HUDEP-2 (cell line): ENCODE results near the gene VEZT.
"Not testable (repeated sequence)": the region's sequence is repeated elsewhere in the genome, so short reads cannot be mapped to it uniquely, and the experiment has no call there.

Experiments
- DNase-seq, 76 experiments: peaks; one replicate each; lab custom pipeline; 2025; ENCODE audit not compliant: unreplicated experiment in 76 of 76; lab: John Stamatoyannopoulos, UW

VEZT gene

GRCh38 chr12:95312656-95313055 lies 95.0 kb downstream of the VEZT start:
- no peak for DNase-seq

GRCh38 chr12:95314756-95315155 lies 97.1 kb downstream of the VEZT start:
- not testable (repeated sequence) for DNase-seq

- no peak for DNase-seq
Measured at GRCh38 chr12:95316798-95317197, 99.2 kb downstream of the VEZT start.

GRCh38 chr12:95318071-95318545 lies 100.5 kb downstream of the VEZT start:
- DNase-seq: no peak

- no peak for DNase-seq
Measured at GRCh38 chr12:95319694-95320331, 102.2 kb downstream of the VEZT start.

- no peak for DNase-seq
Measured at GRCh38 chr12:95321516-95322246, 104.1 kb downstream of the VEZT start.

GRCh38 chr12:95322326-95322725 lies 104.7 kb downstream of the VEZT start:
- DNase-seq: no peak

GRCh38 chr12:95323212-95323611 lies 105.6 kb downstream of the VEZT start:
- DNase-seq: no peak

GRCh38 chr12:95324246-95324645 lies 106.6 kb downstream of the VEZT start:
- not testable (repeated sequence) for DNase-seq

GRCh38 chr12:95325501-95325900 lies 107.9 kb downstream of the VEZT start:
- no peak for DNase-seq

GRCh38 chr12:95326445-95326844 lies 108.8 kb downstream of the VEZT start:
- DNase-seq: no peak

- DNase-seq: no peak
Measured at GRCh38 chr12:95326855-95327254, 109.2 kb downstream of the VEZT start.

- DNase-seq: no peak
Measured at GRCh38 chr12:95328708-95329107, 111.1 kb downstream of the VEZT start.

GRCh38 chr12:95335948-95336347 lies 118.3 kb downstream of the VEZT start:
- DNase-seq: no peak

- DNase-seq: peak in 7 of 76 experiments; percentile 8 to 34 (median 17)
Measured at GRCh38 chr12:95336387-95337067, 118.9 kb downstream of the VEZT start.

- DNase-seq: no peak
Measured at GRCh38 chr12:95337146-95337545, 119.5 kb downstream of the VEZT start.

GRCh38 chr12:95339086-95339788 lies 121.6 kb downstream of the VEZT start:
- no peak for DNase-seq

GRCh38 chr12:95342008-95342407 lies 124.4 kb downstream of the VEZT start:
- DNase-seq: no peak

- DNase-seq: no peak
Measured at GRCh38 chr12:95343461-95344230, 126.0 kb downstream of the VEZT start.

- DNase-seq: no peak
Measured at GRCh38 chr12:95349291-95349690, 131.7 kb downstream of the VEZT start.
